SK-N-SH treated with all-trans-retinoic acid at 6 μM for 48 hours (cell line): ENCODE data around the gene TNK2.

Experiments
- BACH2 ChIP-seq: fragments of 250-450 bp; sonication (Bioruptor Pico); IDR thresholded peaks from 2 replicates; pipeline ENCODE4 v1.9.0; 2021; ENCODE audit warnings: mild to moderate bottlenecking, borderline replicate concordance
- GLIS3 ChIP-seq: fragments of 250-450 bp; sonication (Bioruptor Pico); IDR thresholded peaks from 2 replicates; pipeline ENCODE4 v1.5.0; 2020; ENCODE audit warnings: mild to moderate bottlenecking, moderate library complexity
- OSR1 ChIP-seq: fragments of 250-450 bp; sonication (Bioruptor Pico); IDR thresholded peaks from 2 replicates; pipeline ENCODE4 v1.8.0; 2022; ENCODE audit warnings: moderate library complexity, mild to moderate bottlenecking, inconsistent platforms
- RARB ChIP-seq: fragments of 250-450 bp; sonication (Bioruptor Pico); IDR thresholded peaks from 2 replicates; pipeline ENCODE4 v1.8.0; 2021; ENCODE audit warnings: mild to moderate bottlenecking, moderate library complexity
- SNAI2 ChIP-seq: fragments of 250-450 bp; sonication (Bioruptor Pico); IDR thresholded peaks from 2 replicates; pipeline ENCODE4 v1.5.0; 2020; ENCODE audit warnings: mild to moderate bottlenecking, moderate library complexity
- TCF4 ChIP-seq: fragments of 250-450 bp; sonication (Bioruptor Pico); IDR thresholded peaks from 2 replicates; pipeline ENCODE4 v1.8.0; 2021; ENCODE audit warnings: mild to moderate bottlenecking, moderate library complexity, borderline replicate concordance
- TOX ChIP-seq: fragments of 250-450 bp; sonication (Bioruptor Pico); IDR thresholded peaks from 2 replicates; pipeline ENCODE4 v1.8.0; 2021; ENCODE audit warnings: mild to moderate bottlenecking, moderate library complexity, borderline replicate concordance
- TSHZ2 ChIP-seq: fragments of 250-450 bp; sonication (Bioruptor Pico); IDR thresholded peaks from 2 replicates; pipeline ENCODE4 v1.5.0; 2020; ENCODE audit warnings: mild to moderate bottlenecking, moderate library complexity
- ZC3H10 ChIP-seq: fragments of 250-450 bp; sonication (Bioruptor Pico); IDR thresholded peaks from 2 replicates; pipeline ENCODE4 v1.5.1; 2021; ENCODE audit warnings: mild to moderate bottlenecking, moderate library complexity
- ZNF8 ChIP-seq: fragments of 450-650 bp; formaldehyde crosslinking; IDR thresholded peaks from 2 replicates; pipeline ENCODE4 v1.5.0; 2020; ENCODE audit warnings: mild to moderate bottlenecking, moderate library complexity
- TF ChIP-seq, protein P1 (sequence below): fragments of 250-450 bp; sonication (Bioruptor Pico); IDR thresholded peaks from 2 replicates; pipeline ENCODE4 v1.5.1; 2020; ENCODE audit warnings: low read depth, mild to moderate bottlenecking, moderate library complexity
- TF ChIP-seq, protein P2 (sequence below): fragments of 250-450 bp; sonication (Bioruptor Pico); IDR thresholded peaks from 2 replicates; pipeline ENCODE4 v1.5.1; 2021; ENCODE audit warnings: mild to moderate bottlenecking, moderate library complexity
- TF ChIP-seq, protein P3 (sequence below): fragments of 250-450 bp; sonication (Bioruptor Pico); IDR thresholded peaks from 2 replicates; pipeline ENCODE4 v1.8.0; 2020; ENCODE audit warnings: mild to moderate bottlenecking, moderate library complexity, borderline replicate concordance

GRCh38 chr3:195876297-195877064 lies 31.9 kb downstream of the TNK2 start:
- no peak for TF ChIP-seq OSR1
- no peak for TF ChIP-seq TOX
- no peak for TF ChIP-seq GLIS3 (CRISPR knock-in tag)
- TF ChIP-seq, protein P1, sequence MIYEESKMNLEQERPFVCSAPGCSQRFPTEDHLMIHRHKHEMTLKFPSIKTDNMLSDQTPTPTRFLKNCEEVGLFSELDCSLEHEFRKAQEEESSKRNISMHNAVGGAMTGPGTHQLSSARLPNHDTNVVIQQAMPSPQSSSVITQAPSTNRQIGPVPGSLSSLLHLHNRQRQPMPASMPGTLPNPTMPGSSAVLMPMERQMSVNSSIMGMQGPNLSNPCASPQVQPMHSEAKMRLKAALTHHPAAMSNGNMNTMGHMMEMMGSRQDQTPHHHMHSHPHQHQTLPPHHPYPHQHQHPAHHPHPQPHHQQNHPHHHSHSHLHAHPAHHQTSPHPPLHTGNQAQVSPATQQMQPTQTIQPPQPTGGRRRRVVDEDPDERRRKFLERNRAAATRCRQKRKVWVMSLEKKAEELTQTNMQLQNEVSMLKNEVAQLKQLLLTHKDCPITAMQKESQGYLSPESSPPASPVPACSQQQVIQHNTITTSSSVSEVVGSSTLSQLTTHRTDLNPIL (CRISPR knock-in tag), result no peak
- no peak for TF ChIP-seq RARB
- TF ChIP-seq ZNF8, result no peak
- no peak for TF ChIP-seq TCF4
- TF ChIP-seq BACH2, result no peak
- TF ChIP-seq ZC3H10, result no peak
- TF ChIP-seq, protein P2, sequence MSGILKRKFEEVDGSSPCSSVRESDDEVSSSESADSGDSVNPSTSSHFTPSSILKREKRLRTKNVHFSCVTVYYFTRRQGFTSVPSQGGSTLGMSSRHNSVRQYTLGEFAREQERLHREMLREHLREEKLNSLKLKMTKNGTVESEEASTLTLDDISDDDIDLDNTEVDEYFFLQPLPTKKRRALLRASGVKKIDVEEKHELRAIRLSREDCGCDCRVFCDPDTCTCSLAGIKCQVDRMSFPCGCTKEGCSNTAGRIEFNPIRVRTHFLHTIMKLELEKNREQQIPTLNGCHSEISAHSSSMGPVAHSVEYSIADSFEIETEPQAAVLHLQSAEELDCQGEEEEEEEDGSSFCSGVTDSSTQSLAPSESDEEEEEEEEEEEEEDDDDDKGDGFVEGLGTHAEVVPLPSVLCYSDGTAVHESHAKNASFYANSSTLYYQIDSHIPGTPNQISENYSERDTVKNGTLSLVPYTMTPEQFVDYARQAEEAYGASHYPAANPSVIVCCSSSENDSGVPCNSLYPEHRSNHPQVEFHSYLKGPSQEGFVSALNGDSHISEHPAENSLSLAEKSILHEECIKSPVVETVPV (CRISPR knock-in tag), result no peak
- no peak for TF ChIP-seq TSHZ2 (CRISPR knock-in tag)
- TF ChIP-seq SNAI2, result no peak
- TF ChIP-seq, protein P3, sequence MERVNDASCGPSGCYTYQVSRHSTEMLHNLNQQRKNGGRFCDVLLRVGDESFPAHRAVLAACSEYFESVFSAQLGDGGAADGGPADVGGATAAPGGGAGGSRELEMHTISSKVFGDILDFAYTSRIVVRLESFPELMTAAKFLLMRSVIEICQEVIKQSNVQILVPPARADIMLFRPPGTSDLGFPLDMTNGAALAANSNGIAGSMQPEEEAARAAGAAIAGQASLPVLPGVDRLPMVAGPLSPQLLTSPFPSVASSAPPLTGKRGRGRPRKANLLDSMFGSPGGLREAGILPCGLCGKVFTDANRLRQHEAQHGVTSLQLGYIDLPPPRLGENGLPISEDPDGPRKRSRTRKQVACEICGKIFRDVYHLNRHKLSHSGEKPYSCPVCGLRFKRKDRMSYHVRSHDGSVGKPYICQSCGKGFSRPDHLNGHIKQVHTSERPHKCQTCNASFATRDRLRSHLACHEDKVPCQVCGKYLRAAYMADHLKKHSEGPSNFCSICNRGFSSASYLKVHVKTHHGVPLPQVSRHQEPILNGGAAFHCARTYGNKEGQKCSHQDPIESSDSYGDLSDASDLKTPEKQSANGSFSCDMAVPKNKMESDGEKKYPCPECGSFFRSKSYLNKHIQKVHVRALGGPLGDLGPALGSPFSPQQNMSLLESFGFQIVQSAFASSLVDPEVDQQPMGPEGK (CRISPR knock-in tag), result no peak
